HCT116 (cell line): ENCODE measurements around the gene UGT1A6. TPM values are rescaled to one million over a fixed set of nuclear protein-coding genes. Genes with fewer than 3 reads are reported as not detected.

ENCODE experiments used
- ATAC-seq: fragments of 200-7000 bp; cut with Tn5 transposase; 2 replicates; pipeline ENCODE4 v1.9.1; 2020; ENCODE audit warnings: mild to moderate bottlenecking, moderate library complexity
- BruUV-seq: library from RNA; stranded (reverse); fragments of 400-500 nt; replicated peaks from 2 replicates; lab custom pipeline; 2021; lab: Mats Ljungman, UMichigan
- CTCF ChIA-PET: fragments of 300-600 bp; sonication (Branson Sonifier 250); formaldehyde crosslinking; loops from one replicate; lab custom pipeline; 2021; ENCODE audit warnings: antibody characterized with exemption; lab: Charles Lee
- POLR2A ChIA-PET: fragments of 300-600, 350-600 bp; sonication (Branson Sonifier 250); formaldehyde crosslinking; loops from one replicate; lab custom pipeline; 2021; ENCODE audit warnings: antibody characterized with exemption; lab: Charles Lee
- RAD21 ChIA-PET, 2 experiments: fragments of 300-600 bp; sonication (Branson Sonifier 250); formaldehyde crosslinking; loops; one replicate each; lab custom pipeline; 2023; ENCODE audit warnings: low total read pairs in 2 of 2; ENCODE audit not compliant: uncharacterized antibody in 2 of 2, unreplicated experiment in 2 of 2, low non-redundant PET in 1 of 2; lab: Charles Lee
- DNase-seq: peaks from one replicate; pipeline ENCODE4 v3.0.0-alpha.2; 2010; ENCODE audit warnings: low read depth, low spot score
- H2AFZ ChIP-seq: fragments of 200-600 bp; shearing (Covaris generic), sonication (generic); 2 replicates; pipeline ENCODE4 v1.6.1; 2017; ENCODE audit warnings: low read depth, mixed run types, mixed read lengths, antibody characterized with exemption, low read length; ENCODE audit not compliant: poor library complexity, severe bottlenecking
- H3K27ac ChIP-seq: 2 replicates; pipeline ENCODE4 v1.5.1; 2012; ENCODE audit warnings: low read depth, low read length
- H3K27me3 ChIP-seq: fragments of 200-600 bp; sonication (generic); 2 replicates; pipeline ENCODE4 v1.6.1; 2016; ENCODE audit warnings: mixed run types, low read length, mixed read lengths; ENCODE audit not compliant: insufficient read depth
- H3K36me3 ChIP-seq, 2 experiments: fragments of 200-500 bp in 1 of 2; fragments of 200-600 bp in 1 of 2; sonication (Bioruptor generic) in 1 of 2; sonication (generic) in 1 of 2; 2 replicates each; pipeline versions ENCODE4 v1.5.1 to v1.6.1; 2014 to 2016; ENCODE audit warnings: low read length in 2 of 2, inconsistent platforms in 1 of 2, mixed read lengths in 1 of 2, mixed run types in 1 of 2; ENCODE audit not compliant: insufficient read depth in 2 of 2, control insufficient read depth in 1 of 2
- H3K4me1 ChIP-seq, 2 experiments: fragments of 200-600 bp in 1 of 2; sonication (generic) in 1 of 2; 2 replicates each; pipeline versions ENCODE4 v1.5.1 to v1.6.1; 2012 to 2017; ENCODE audit warnings: low read length in 2 of 2, inconsistent platforms in 1 of 2, mild to moderate bottlenecking in 1 of 2, mixed read lengths in 1 of 2, mixed run types in 1 of 2, moderate library complexity in 1 of 2; ENCODE audit not compliant: insufficient read depth in 2 of 2, control insufficient read depth in 1 of 2
- H3K4me2 ChIP-seq: fragments of 200-600 bp; sonication (generic); 2 replicates; pipeline ENCODE4 v1.6.1; 2017; ENCODE audit warnings: mixed run types, low read length, mixed read lengths
- H3K4me3 ChIP-seq, 2 experiments: fragments of 200-600 bp in 1 of 2; sonication (generic) in 1 of 2; replicated peaks in 1 of 2; 2 replicates each; pipeline ENCODE4 v1.5.1; 2011 to 2016; ENCODE audit warnings: low read length in 2 of 2, control low read depth in 1 of 2, low read depth in 1 of 2, mild to moderate bottlenecking in 1 of 2, mixed read lengths in 1 of 2, mixed run types in 1 of 2
- H3K79me2 ChIP-seq: fragments of 200-600 bp; sonication (generic); 2 replicates; pipeline ENCODE4 v1.6.1; 2017; ENCODE audit warnings: mild to moderate bottlenecking, mixed run types, low read length, moderate library complexity, mixed read lengths; ENCODE audit not compliant: insufficient read depth
- H3K9ac ChIP-seq: fragments of 200-600 bp; sonication (generic); 2 replicates; pipeline ENCODE4 v1.6.1; 2016; ENCODE audit warnings: low read length, mixed read lengths
- H3K9me2 ChIP-seq: fragments of 200-600 bp; sonication (generic), shearing (Covaris generic); 2 replicates; pipeline ENCODE4 v1.6.1; 2017; ENCODE audit warnings: mixed run types, mild to moderate bottlenecking, moderate library complexity; ENCODE audit not compliant: insufficient read depth
- H3K9me3 ChIP-seq, 2 experiments: fragments of 200-500 bp in 1 of 2; fragments of 200-600 bp in 1 of 2; sonication (Bioruptor generic) in 1 of 2; sonication (generic) in 1 of 2; 2 replicates each; pipeline ENCODE4 v1.6.1; 2014 to 2017; ENCODE audit warnings: low read length in 2 of 2, mixed read lengths in 2 of 2, inconsistent platforms in 1 of 2, low read depth in 1 of 2, mild to moderate bottlenecking in 1 of 2, mixed run types in 1 of 2, moderate library complexity in 1 of 2; ENCODE audit not compliant: control insufficient read depth in 1 of 2, insufficient read depth in 1 of 2
- H4K20me1 ChIP-seq: fragments of 200-600 bp; sonication (generic), shearing (Covaris generic); 2 replicates; pipeline ENCODE4 v1.6.1; 2017; ENCODE audit warnings: mixed run types, mild to moderate bottlenecking, moderate library complexity; ENCODE audit not compliant: insufficient read depth
- EGR1 ChIP-seq: IDR thresholded peaks from 2 replicates; pipeline ENCODE4 v1.6.1; 2012; ENCODE audit warnings: low read depth
- EZH2 ChIP-seq: fragments of 200-600 bp; sonication (generic); IDR thresholded peaks from 2 replicates; pipeline ENCODE4 v1.6.1; 2017; ENCODE audit warnings: antibody characterized with exemption, mixed run types
- EZH2phosphoT487 ChIP-seq: fragments of 200-600 bp; IDR thresholded peaks from 2 replicates; pipeline ENCODE4 v1.6.1; 2018; ENCODE audit warnings: antibody characterized with exemption, borderline replicate concordance
- FOSL1 ChIP-seq: IDR thresholded peaks from 2 replicates; pipeline ENCODE4 v1.6.1; 2012; ENCODE audit warnings: low read depth
- JUND ChIP-seq: IDR thresholded peaks from 2 replicates; pipeline ENCODE4 v1.6.1; 2012
- POLR2A ChIP-seq: IDR thresholded peaks from 2 replicates; pipeline ENCODE4 v1.7.0; 2011; ENCODE audit warnings: borderline replicate concordance; ENCODE audit not compliant: insufficient read depth, insufficient read length; ENCODE audit errors: extremely low read depth
- POLR2AphosphoS5 ChIP-seq: IDR thresholded peaks from 2 replicates; pipeline ENCODE4 v1.6.1; 2011; ENCODE audit warnings: mild to moderate bottlenecking, low read depth, low read length, moderate library complexity
- RAD21 ChIP-seq: IDR thresholded peaks from 2 replicates; pipeline ENCODE4 v1.6.1; 2012; ENCODE audit warnings: low read depth, mild to moderate bottlenecking
- SIN3A ChIP-seq: IDR thresholded peaks from 2 replicates; pipeline ENCODE4 v1.6.1; 2012; ENCODE audit warnings: low read depth
- SP1 ChIP-seq: IDR thresholded peaks from 2 replicates; pipeline ENCODE4 v1.6.1; 2012; ENCODE audit warnings: low read depth
- SRF ChIP-seq: IDR thresholded peaks from 2 replicates; pipeline ENCODE4 v1.6.1; 2012; ENCODE audit warnings: low read depth
- TCF7L2 ChIP-seq: IDR thresholded peaks from 2 replicates; pipeline ENCODE4 v1.7.0; 2011; ENCODE audit warnings: borderline replicate concordance, inconsistent platforms; ENCODE audit not compliant: insufficient read depth, insufficient read length; ENCODE audit errors: extremely low read depth
- ZNF274 ChIP-seq: fragments of 200-500 bp; sonication (Bioruptor generic); IDR thresholded peaks from 2 replicates; pipeline ENCODE4 v1.6.1; 2014; ENCODE audit warnings: mild to moderate bottlenecking, low read depth, low read length, inconsistent platforms
- intact Hi-C: fragments of 100-400 bp; cut with micrococcal nuclease; formaldehyde crosslinking; loops from 2 replicates; pipeline ENCODE4 v1.10.0; 2022
- total RNA-seq: library from RNA; stranded (reverse); gene quantifications from one replicate; pipeline ENCODE4 v1.2.1, GENCODE V29; 2021; ENCODE audit not compliant: unreplicated experiment
- TF ChIP-seq, protein P1 (sequence below): IDR thresholded peaks from 2 replicates; pipeline ENCODE4 v1.6.1; 2012
- TF ChIP-seq, protein P2 (sequence below): IDR thresholded peaks from 2 replicates; pipeline ENCODE4 v1.6.1; 2011; ENCODE audit warnings: mild to moderate bottlenecking, low read length, moderate library complexity; ENCODE audit not compliant: insufficient replicate concordance; ENCODE audit errors: extremely low read depth
- TF ChIP-seq, protein P3 (sequence below), 3 experiments: fragments of 200-600 bp in 1 of 3; sonication (generic) in 1 of 3; IDR thresholded peaks in 2 of 3; conservative IDR thresholded peaks in 1 of 3; 2 replicates each; pipeline ENCODE4 v1.5.1; 2012 to 2017; ENCODE audit warnings: low read depth in 2 of 3, low read length in 2 of 3, antibody characterized with exemption in 1 of 3, borderline replicate concordance in 1 of 3, control low read depth in 1 of 3, mild to moderate bottlenecking in 1 of 3, mixed read lengths in 1 of 3, mixed run types in 1 of 3, moderate library complexity in 1 of 3; ENCODE audit not compliant: insufficient read depth in 1 of 3

UGT1A6 gene
- total RNA-seq, 1 experiment from 2014 or later: not detected

DNA sequence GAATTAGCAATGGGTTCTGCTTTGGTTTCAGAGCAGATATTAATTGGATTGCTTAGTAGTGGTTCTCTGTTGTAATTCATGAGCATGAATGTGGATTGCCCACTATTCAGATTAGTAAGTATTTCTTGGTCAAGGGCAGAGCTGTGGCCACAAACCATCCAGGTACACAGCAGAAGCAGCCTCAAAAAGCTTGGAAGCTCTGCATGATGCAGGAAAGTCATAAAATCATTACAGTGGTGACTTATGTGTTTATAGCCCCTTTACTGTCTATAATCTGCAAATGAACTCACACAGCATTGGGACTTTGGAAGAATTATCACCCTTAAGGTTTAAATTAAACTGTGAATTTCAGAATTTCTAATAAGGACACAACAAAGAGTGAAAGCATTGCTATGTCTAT lies 65.5 kb downstream of the UGT1A6 start:
- Histone ChIP-seq H3K9ac (no peak overlapping the region), H3K4me3 (no peak overlapping the region), H3K4me1 (no peaks in the 10 kb centered on the region), H3K36me3 (no peaks in the 10 kb centered on the region), H4K20me1 (no peaks in the 10 kb centered on the region), H3K27ac (no peak overlapping the region), H3K79me2 (no peaks in the 10 kb centered on the region), H3K9me2 (no peaks in the 10 kb centered on the region), H3K9me3 (no peaks in the 10 kb centered on the region), H2AFZ (no peak overlapping the region), H3K4me2 (no peak overlapping the region), H3K27me3 (no peaks in the 10 kb centered on the region)
- no peak for ATAC-seq
- CTCF ChIA-PET: no interaction called here
- RAD21 ChIA-PET: no interaction called here
- BruUV-seq: no TSS peak
- no peak for DNase-seq
- TF ChIP-seq SRF (no peak), EZH2 (no peak), ZNF274 (no peak), POLR2AphosphoS5 (no peak), EGR1 (no peak), EZH2phosphoT487 (no peak), POLR2A (no peak), TCF7L2 (no peak), FOSL1 (no peak), JUND (no peak), SP1 (no peak), RAD21 (no peak), SIN3A (no peak)
- TF ChIP-seq, protein P1, sequence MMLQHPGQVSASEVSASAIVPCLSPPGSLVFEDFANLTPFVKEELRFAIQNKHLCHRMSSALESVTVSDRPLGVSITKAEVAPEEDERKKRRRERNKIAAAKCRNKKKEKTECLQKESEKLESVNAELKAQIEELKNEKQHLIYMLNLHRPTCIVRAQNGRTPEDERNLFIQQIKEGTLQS: no peak
- TF ChIP-seq, protein P2, sequence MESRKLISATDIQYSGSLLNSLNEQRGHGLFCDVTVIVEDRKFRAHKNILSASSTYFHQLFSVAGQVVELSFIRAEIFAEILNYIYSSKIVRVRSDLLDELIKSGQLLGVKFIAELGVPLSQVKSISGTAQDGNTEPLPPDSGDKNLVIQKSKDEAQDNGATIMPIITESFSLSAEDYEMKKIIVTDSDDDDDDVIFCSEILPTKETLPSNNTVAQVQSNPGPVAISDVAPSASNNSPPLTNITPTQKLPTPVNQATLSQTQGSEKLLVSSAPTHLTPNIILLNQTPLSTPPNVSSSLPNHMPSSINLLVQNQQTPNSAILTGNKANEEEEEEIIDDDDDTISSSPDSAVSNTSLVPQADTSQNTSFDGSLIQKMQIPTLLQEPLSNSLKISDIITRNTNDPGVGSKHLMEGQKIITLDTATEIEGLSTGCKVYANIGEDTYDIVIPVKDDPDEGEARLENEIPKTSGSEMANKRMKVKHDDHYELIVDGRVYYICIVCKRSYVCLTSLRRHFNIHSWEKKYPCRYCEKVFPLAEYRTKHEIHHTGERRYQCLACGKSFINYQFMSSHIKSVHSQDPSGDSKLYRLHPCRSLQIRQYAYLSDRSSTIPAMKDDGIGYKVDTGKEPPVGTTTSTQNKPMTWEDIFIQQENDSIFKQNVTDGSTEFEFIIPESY: no peak
- TF ChIP-seq, protein P3, sequence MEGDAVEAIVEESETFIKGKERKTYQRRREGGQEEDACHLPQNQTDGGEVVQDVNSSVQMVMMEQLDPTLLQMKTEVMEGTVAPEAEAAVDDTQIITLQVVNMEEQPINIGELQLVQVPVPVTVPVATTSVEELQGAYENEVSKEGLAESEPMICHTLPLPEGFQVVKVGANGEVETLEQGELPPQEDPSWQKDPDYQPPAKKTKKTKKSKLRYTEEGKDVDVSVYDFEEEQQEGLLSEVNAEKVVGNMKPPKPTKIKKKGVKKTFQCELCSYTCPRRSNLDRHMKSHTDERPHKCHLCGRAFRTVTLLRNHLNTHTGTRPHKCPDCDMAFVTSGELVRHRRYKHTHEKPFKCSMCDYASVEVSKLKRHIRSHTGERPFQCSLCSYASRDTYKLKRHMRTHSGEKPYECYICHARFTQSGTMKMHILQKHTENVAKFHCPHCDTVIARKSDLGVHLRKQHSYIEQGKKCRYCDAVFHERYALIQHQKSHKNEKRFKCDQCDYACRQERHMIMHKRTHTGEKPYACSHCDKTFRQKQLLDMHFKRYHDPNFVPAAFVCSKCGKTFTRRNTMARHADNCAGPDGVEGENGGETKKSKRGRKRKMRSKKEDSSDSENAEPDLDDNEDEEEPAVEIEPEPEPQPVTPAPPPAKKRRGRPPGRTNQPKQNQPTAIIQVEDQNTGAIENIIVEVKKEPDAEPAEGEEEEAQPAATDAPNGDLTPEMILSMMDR (IDR thresholded peaks at IDR 0.05 in 2 of 3, conservative IDR thresholded peaks at IDR 0.05 in 1 of 3; ENCODE audit: borderline replicate concordance in 1 of 3, insufficient read depth in 1 of 3, low read depth in 2 of 3, low read length in 2 of 3): no peak
- intact Hi-C loops: no loop called here
- POLR2A ChIA-PET: no interaction called here
